ENCODE results near the gene PPP2R2B.
A peak's percentile ranks its signal among the peaks of the same experiment; 100 is the strongest.

Gene PPP2R2B

DNA sequence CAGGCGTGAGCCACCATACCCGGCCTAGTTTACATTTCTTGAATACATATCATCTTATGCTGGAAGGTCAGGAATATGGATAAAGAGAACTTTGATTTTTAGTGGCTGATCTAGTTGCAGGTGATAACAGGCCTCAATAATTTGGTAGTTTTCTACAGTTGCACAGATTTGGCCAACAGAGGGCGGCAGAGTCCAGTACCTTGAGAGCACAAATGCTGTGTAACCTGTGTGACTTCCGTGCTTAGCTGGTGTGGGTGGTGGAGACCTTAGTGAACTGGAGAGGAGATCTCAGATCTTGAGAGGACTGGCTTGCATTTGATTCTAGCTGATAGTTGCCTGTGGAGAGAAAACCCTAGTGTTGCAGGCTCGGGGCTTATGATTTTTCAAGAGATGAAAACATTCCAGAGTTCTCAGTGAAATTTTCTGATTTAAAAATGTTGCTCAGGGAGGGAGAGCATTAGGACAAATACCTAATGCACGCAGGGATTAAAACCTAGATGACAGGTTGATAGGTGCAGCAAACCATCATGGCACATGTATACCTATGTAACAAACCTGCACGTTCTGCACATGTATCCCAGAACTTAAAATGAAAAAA is 345.2 kb downstream of the PPP2R2B start:
- peak; percentile 76 for DNase-seq
